Skeletal muscle tissue (tissue), 4 donors: ENCODE measurements around the gene TMOD4. TPM values are rescaled to one million over a fixed set of nuclear protein-coding genes. Genes with fewer than 3 reads are reported as not detected.
A peak's percentile ranks its signal among the peaks of the same experiment; 100 is the strongest.

ENCODE experiments used
- H3K27ac ChIP-seq: one replicate; pipeline ENCODE4 v1.7.0; 2013; ENCODE audit warnings: mild to moderate bottlenecking, low read depth, low read length, inconsistent platforms
- H3K27me3 ChIP-seq, 3 donors: one replicate each; pipeline ENCODE4 v1.7.0; 2013; ENCODE audit warnings: low read length in 3 of 3; ENCODE audit not compliant: control insufficient read depth in 3 of 3, insufficient read depth in 3 of 3
- H3K36me3 ChIP-seq, 3 donors: one replicate each; pipeline ENCODE4 v1.7.0; 2013; ENCODE audit warnings: low read length in 3 of 3; ENCODE audit not compliant: control insufficient read depth in 3 of 3, insufficient read depth in 3 of 3
- H3K4me1 ChIP-seq, 3 donors: one replicate each; pipeline ENCODE4 v1.7.0; 2013; ENCODE audit warnings: low read length in 3 of 3, mild to moderate bottlenecking in 3 of 3; ENCODE audit not compliant: control insufficient read depth in 3 of 3, insufficient read depth in 3 of 3
- H3K4me3 ChIP-seq, 3 donors: one replicate each; pipeline ENCODE4 v1.7.0; 2013; ENCODE audit warnings: low read length in 3 of 3
- H3K9ac ChIP-seq, 3 donors: one replicate each; pipeline ENCODE4 v1.7.0; 2013; ENCODE audit warnings: low read length in 3 of 3, mild to moderate bottlenecking in 3 of 3, moderate library complexity in 2 of 3, low read depth in 1 of 3
- H3K9me3 ChIP-seq, 3 donors: one replicate each; pipeline ENCODE4 v1.7.0; 2013; ENCODE audit warnings: low read length in 3 of 3; ENCODE audit not compliant: control insufficient read depth in 3 of 3
- total RNA-seq: library from RNA; depleted of rRNA; stranded (reverse); fragments of >200 nt; gene quantifications from one replicate; pipeline ENCODE4 v1.2.3, GENCODE V29; 2014
- donor health status: Osteomylitis.

The TMOD4 gene
- total RNA-seq, 1 donor from 2014 or later, result 50.6 TPM

GRCh38 chr1:151184211-151184610, 8.4 kb upstream of the TMOD4 start:
- no peak overlapping the region for H3K4me3 ChIP-seq
- peaks cover 22 to 28% (median 28%) of the 10 kb centered on the region in 3 donors for H3K4me1 ChIP-seq
- H3K9me3 ChIP-seq, result no peaks in the 10 kb centered on the region
- H3K27ac ChIP-seq, result no peak overlapping the region
- no peaks in the 10 kb centered on the region for H3K27me3 ChIP-seq
- no peak overlapping the region for H3K9ac ChIP-seq
- H3K36me3 ChIP-seq, result peaks cover 40 to 57% (median 49%) of the 10 kb centered on the region in 3 donors

- no peak overlapping the region for H3K4me3 ChIP-seq
- peak overlapping the region; percentile 90 for H3K27ac ChIP-seq
- peaks cover 14 to 26% (median 22%) of the 10 kb centered on the region in 3 donors for H3K4me1 ChIP-seq
- H3K9me3 ChIP-seq, result no peaks in the 10 kb centered on the region
- H3K27me3 ChIP-seq, result no peaks in the 10 kb centered on the region
- H3K36me3 ChIP-seq, result peaks cover 45 to 59% (median 55%) of the 10 kb centered on the region in 3 donors
- H3K9ac ChIP-seq, result peak overlapping the region in 2 of 3 donors; percentile 33 to 92
Observed at GRCh38 chr1:151176514-151177045, 799 bp upstream of the TMOD4 start.

- Histone ChIP-seq H3K36me3 (peaks cover 48 to 60% (median 48%) of the 10 kb centered on the region in 3 donors), H3K9me3 (no peaks in the 10 kb centered on the region), H3K4me3 (peak overlapping the region; percentile 68 to 90 (median 90)), H3K4me1 (peaks cover 27 to 40% (median 36%) of the 10 kb centered on the region in 3 donors), H3K27ac (peak overlapping the region; percentile 90), H3K27me3 (no peaks in the 10 kb centered on the region), H3K9ac (peak overlapping the region; percentile 80 to 92 (median 90))
Observed at GRCh38 chr1:151175041-151175741, 590 bp downstream of the TMOD4 start.

- peak overlapping the region; percentile 44 to 67 (median 67) for H3K4me3 ChIP-seq
- H3K36me3 ChIP-seq, result peaks cover 39 to 42% (median 40%) of the 10 kb centered on the region in 3 donors
- H3K9me3 ChIP-seq, result no peaks in the 10 kb centered on the region
- H3K27me3 ChIP-seq, result no peaks in the 10 kb centered on the region
- H3K27ac ChIP-seq, result peak overlapping the region; percentile 93
- H3K9ac ChIP-seq, result peak overlapping the region; percentile 25 to 92 (median 69)
- H3K4me1 ChIP-seq, result peaks cover 52 to 70% (median 58%) of the 10 kb centered on the region in 3 donors
Observed at GRCh38 chr1:151171190-151171589, 4.6 kb downstream of the TMOD4 start.

- peaks cover 19 to 34% (median 26%) of the 10 kb centered on the region in 3 donors for H3K36me3 ChIP-seq
- H3K4me3 ChIP-seq, result peak overlapping the region; percentile 83 to 99 (median 99)
- H3K4me1 ChIP-seq, result peaks cover 55 to 65% (median 56%) of the 10 kb centered on the region in 3 donors
- no peaks in the 10 kb centered on the region for H3K9me3 ChIP-seq
- peak overlapping the region; percentile 79 for H3K27ac ChIP-seq
- peak overlapping the region; percentile 82 to 97 (median 95) for H3K9ac ChIP-seq
- no peaks in the 10 kb centered on the region for H3K27me3 ChIP-seq
Observed at GRCh38 chr1:151167116-151167515, 8.7 kb downstream of the TMOD4 start.

GRCh38 chr1:151166505-151166956, 9.2 kb downstream of the TMOD4 start:
- peaks cover 19 to 37% (median 26%) of the 10 kb centered on the region in 3 donors for H3K36me3 ChIP-seq
- H3K27ac ChIP-seq, result peak overlapping the region; percentile 79
- peaks cover 49 to 60% (median 50%) of the 10 kb centered on the region in 3 donors for H3K4me1 ChIP-seq

GRCh38 chr1:151165738-151166504, 9.9 kb downstream of the TMOD4 start, which contains the start of the genes LYSMD1 and SCNM1:
TSS of gene LYSMD1 (minus strand) at chr1:151165902. CDS start at chr1:151165258, 644 bp downstream.
TSS of gene SCNM1 (plus strand) at chr1:151166144. CDS start at chr1:151166153, 9 bp downstream.
- no peaks in the 10 kb centered on the region for H3K27me3 ChIP-seq
- H3K4me3 ChIP-seq, result peak within 1 kb of the TSS; percentile 83 to 99 (median 99)
- H3K9ac ChIP-seq, result peak within 1 kb of the TSS; percentile 90 to 97 (median 95)
- peaks cover 16 to 34% (median 23%) of the 10 kb centered on the region in 3 donors for H3K36me3 ChIP-seq
- peak within 1 kb of the TSS; percentile 89 for H3K27ac ChIP-seq
- no peaks in the 10 kb centered on the region for H3K9me3 ChIP-seq
- H3K4me1 ChIP-seq, result peaks cover 44 to 54% (median 44%) of the 10 kb centered on the region in 3 donors

More at GRCh38 chr1:151166505-151166956, 9.2 kb downstream of the TMOD4 start:
- Histone ChIP-seq H3K9ac (peak overlapping the region; percentile 82 to 97 (median 95)), H3K9me3 (no peaks in the 10 kb centered on the region), H3K4me3 (peak overlapping the region; percentile 83 to 99 (median 99)), H3K27me3 (no peaks in the 10 kb centered on the region)

GRCh38 chr1:151165281-151165737, 10.5 kb downstream of the TMOD4 start:
- H3K36me3 ChIP-seq, result peaks cover 22 to 35% (median 23%) of the 10 kb centered on the region in 3 donors
- peaks cover 42 to 54% (median 42%) of the 10 kb centered on the region in 3 donors for H3K4me1 ChIP-seq
- H3K4me3 ChIP-seq, result peak overlapping the region; percentile 83 to 99 (median 99)
- H3K27me3 ChIP-seq, result no peaks in the 10 kb centered on the region
- H3K27ac ChIP-seq, result peak overlapping the region; percentile 89
- H3K9me3 ChIP-seq, result no peaks in the 10 kb centered on the region
- H3K9ac ChIP-seq, result peak overlapping the region; percentile 83 to 97 (median 90)

GRCh38 chr1:151164732-151165280, 11.0 kb downstream of the TMOD4 start:
- Histone ChIP-seq H3K4me3 (peak overlapping the region; percentile 83 to 99 (median 99)), H3K36me3 (peaks cover 22 to 35% (median 23%) of the 10 kb centered on the region in 3 donors), H3K27ac (peak overlapping the region; percentile 89), H3K9ac (peak overlapping the region; percentile 83 to 97 (median 90)), H3K27me3 (no peaks in the 10 kb centered on the region), H3K9me3 (no peaks in the 10 kb centered on the region), H3K4me1 (peaks cover 38 to 49% (median 39%) of the 10 kb centered on the region in 3 donors)
